Astrocyte (in vitro differentiated cells and primary cell): ENCODE results near the gene SSUH2.

ENCODE experiments used
- EZH2 ChIP-seq: IDR thresholded peaks from 2 replicates; pipeline ENCODE4 v1.6.1; 2012; ENCODE audit warnings: mild to moderate bottlenecking, low read length, inconsistent platforms; ENCODE audit not compliant: insufficient read depth
- TF ChIP-seq, protein P1 (sequence below): IDR thresholded peaks from 2 replicates; pipeline ENCODE4 v1.5.1; 2011; ENCODE audit warnings: low read depth, mild to moderate bottlenecking, inconsistent platforms, low read length, moderate library complexity; ENCODE audit not compliant: insufficient read depth

GRCh38 chr3:8627949-8628348 is 16.6 kb downstream of the SSUH2 start:
- TF ChIP-seq, protein P1, sequence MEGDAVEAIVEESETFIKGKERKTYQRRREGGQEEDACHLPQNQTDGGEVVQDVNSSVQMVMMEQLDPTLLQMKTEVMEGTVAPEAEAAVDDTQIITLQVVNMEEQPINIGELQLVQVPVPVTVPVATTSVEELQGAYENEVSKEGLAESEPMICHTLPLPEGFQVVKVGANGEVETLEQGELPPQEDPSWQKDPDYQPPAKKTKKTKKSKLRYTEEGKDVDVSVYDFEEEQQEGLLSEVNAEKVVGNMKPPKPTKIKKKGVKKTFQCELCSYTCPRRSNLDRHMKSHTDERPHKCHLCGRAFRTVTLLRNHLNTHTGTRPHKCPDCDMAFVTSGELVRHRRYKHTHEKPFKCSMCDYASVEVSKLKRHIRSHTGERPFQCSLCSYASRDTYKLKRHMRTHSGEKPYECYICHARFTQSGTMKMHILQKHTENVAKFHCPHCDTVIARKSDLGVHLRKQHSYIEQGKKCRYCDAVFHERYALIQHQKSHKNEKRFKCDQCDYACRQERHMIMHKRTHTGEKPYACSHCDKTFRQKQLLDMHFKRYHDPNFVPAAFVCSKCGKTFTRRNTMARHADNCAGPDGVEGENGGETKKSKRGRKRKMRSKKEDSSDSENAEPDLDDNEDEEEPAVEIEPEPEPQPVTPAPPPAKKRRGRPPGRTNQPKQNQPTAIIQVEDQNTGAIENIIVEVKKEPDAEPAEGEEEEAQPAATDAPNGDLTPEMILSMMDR = no peak
- no peak for TF ChIP-seq EZH2
